Measurements from ENCODE around the gene DHRS13.
"Not testable (repeated sequence)": the region's sequence is repeated elsewhere in the genome, so short reads cannot be mapped to it uniquely, and the experiment has no call there.

DHRS13 gene

GRCh38 chr17:28887871-28888471 is 14.9 kb downstream of the DHRS13 start:
- no peak for DNase-seq (ENCODE audit: low read depth, low spot score)
- H3K27ac ChIP-seq, result no peak overlapping the region

- no peak overlapping the region for H3K27ac ChIP-seq
- DNase-seq (ENCODE audit: low read depth, low spot score), result no peak
Measured at GRCh38 chr17:28885951-28886350, 16.9 kb downstream of the DHRS13 start.

GRCh38 chr17:28885363-28885762 is 17.5 kb downstream of the DHRS13 start:
- H3K27ac ChIP-seq, result no peak overlapping the region
- no peak for DNase-seq (ENCODE audit: low read depth, low spot score)

GRCh38 chr17:28883967-28884702 is 18.7 kb downstream of the DHRS13 start:
- DNase-seq (ENCODE audit: low read depth, low spot score), result no peak
- H3K27ac ChIP-seq, result no peak overlapping the region

GRCh38 chr17:28882154-28882895 is 20.6 kb downstream of the DHRS13 start:
- no peak for DNase-seq (ENCODE audit: low read depth, low spot score)
- no peak overlapping the region for H3K27ac ChIP-seq

- H3K27ac ChIP-seq, result no peak overlapping the region
- no peak for DNase-seq (ENCODE audit: low read depth, low spot score)
Measured at GRCh38 chr17:28881533-28882056, 21.3 kb downstream of the DHRS13 start.

GRCh38 chr17:28880572-28880945 is 22.3 kb downstream of the DHRS13 start:
- no peak for DNase-seq (ENCODE audit: low read depth, low spot score)
- H3K27ac ChIP-seq, result no peak overlapping the region

GRCh38 chr17:28879886-28880571 is 22.9 kb downstream of the DHRS13 start:
- no peak for DNase-seq (ENCODE audit: low read depth, low spot score)
- peak overlapping the region; percentile 72 for H3K27ac ChIP-seq

GRCh38 chr17:28878981-28879380 is 23.9 kb downstream of the DHRS13 start:
- H3K27ac ChIP-seq, result peak overlapping the region; percentile 72
- no peak for DNase-seq (ENCODE audit: low read depth, low spot score)

GRCh38 chr17:28878158-28878910 is 24.5 kb downstream of the DHRS13 start:
- H3K27ac ChIP-seq, result peak overlapping the region; percentile 72
- no peak for DNase-seq (ENCODE audit: low read depth, low spot score)

GRCh38 chr17:28877150-28877711 is 25.6 kb downstream of the DHRS13 start:
- not testable (repeated sequence) for DNase-seq (ENCODE audit: low read depth, low spot score); H3K27ac ChIP-seq

- no peak for DNase-seq (ENCODE audit: low read depth, low spot score)
- H3K27ac ChIP-seq, result no peak overlapping the region
Measured at GRCh38 chr17:28875848-28876550, 26.9 kb downstream of the DHRS13 start.

- no peak overlapping the region for H3K27ac ChIP-seq
Measured at GRCh38 chr17:28874750-28875149, 28.1 kb downstream of the DHRS13 start.

GRCh38 chr17:28873839-28874238 is 29.0 kb downstream of the DHRS13 start:
- H3K27ac ChIP-seq, result no peak overlapping the region
- no peak for DNase-seq (ENCODE audit: low read depth, low spot score)

More at GRCh38 chr17:28874750-28875149, 28.1 kb downstream of the DHRS13 start:
- no peak for DNase-seq (ENCODE audit: low read depth, low spot score)

GRCh38 chr17:28871056-28871579 is 31.8 kb downstream of the DHRS13 start:
- no peak overlapping the region for H3K27ac ChIP-seq
- DNase-seq (ENCODE audit: low read depth, low spot score), result no peak

GRCh38 chr17:28867276-28867675 is 35.6 kb downstream of the DHRS13 start:
- no peak overlapping the region for H3K27ac ChIP-seq
- DNase-seq (ENCODE audit: low read depth, low spot score), result no peak

- no peak overlapping the region for H3K27ac ChIP-seq
- no peak for DNase-seq (ENCODE audit: low read depth, low spot score)
Measured at GRCh38 chr17:28865946-28866752, 36.7 kb downstream of the DHRS13 start.
